HepG2 (cell line): ENCODE measurements around the gene AHR.

Experiments used
- CREB1 ChIP-seq, 2 experiments: fragments of 450-650 bp in 1 of 2; IDR thresholded peaks; 2 replicates each; pipeline ENCODE4 v1.6.1; 2016 to 2017; ENCODE audit warnings: control low read depth in 1 of 2, mild to moderate bottlenecking in 1 of 2, missing compliant biosample characterization in 1 of 2, missing genetic modification characterization in 1 of 2
- ZFX ChIP-seq: sonication (generic); formaldehyde crosslinking; IDR thresholded peaks from 2 replicates; pipeline ENCODE4 v1.4.0; 2020; ENCODE audit warnings: mild to moderate bottlenecking, low read depth, missing genetic modification reagents, moderate library complexity
- ZNF24 ChIP-seq: fragments of 450-650 bp; IDR thresholded peaks from 2 replicates; pipeline ENCODE4 v1.6.1; 2017; ENCODE audit warnings: antibody characterized with exemption, mild to moderate bottlenecking
- ZNF563 ChIP-seq: sonication (generic); formaldehyde crosslinking; IDR thresholded peaks from 2 replicates; pipeline ENCODE4 v1.8.0; 2022; ENCODE audit warnings: mild to moderate bottlenecking, moderate library complexity, missing genetic modification reagents
- ZZZ3 ChIP-seq: sonication (generic); formaldehyde crosslinking; IDR thresholded peaks from 2 replicates; pipeline ENCODE4 v1.4.0; 2020; ENCODE audit warnings: missing genetic modification reagents, mild to moderate bottlenecking, borderline replicate concordance

- TF ChIP-seq ZNF24 (no peak), CREB1 (IDR thresholded peaks at IDR 0.05) (no peak), CREB1 (CRISPR knock-in tag; IDR thresholded peaks at IDR 0.05) (no peak), ZNF563 (CRISPR knock-in tag) (no peak), ZFX (CRISPR knock-in tag) (no peak), ZZZ3 (CRISPR knock-in tag) (no peak)
Measured at GRCh38 chr7:17347401-17347800, 48.9 kb downstream of the AHR start.
